Caco-2 (cell line): Measurements from ENCODE around the gene ADAMTS1. TPM values are rescaled to one million over a fixed set of nuclear protein-coding genes. Genes with fewer than 3 reads are reported as not detected.

Experiments
- BruUV-seq: library from RNA; stranded (reverse); fragments of 400-500 nt; replicated peaks from 2 replicates; lab custom pipeline; 2021; lab: Mats Ljungman, UMichigan
- CTCF ChIA-PET: fragments of 300-600 bp; sonication (Branson Sonifier 250); formaldehyde crosslinking; loops from one replicate; lab custom pipeline; 2022; ENCODE audit warnings: antibody characterized with exemption; lab: Charles Lee
- POLR2A ChIA-PET: fragments of 300-600 bp; sonication (Branson Sonifier 250); formaldehyde crosslinking; loops from one replicate; lab custom pipeline; 2022; ENCODE audit warnings: antibody characterized with exemption; lab: Charles Lee
- DNase-seq, 2 experiments: peaks; one replicate each; pipeline versions ENCODE4 v3.0.0 to v3.0.0-alpha.2; 2020 to 2022
- H3K27me3 ChIP-seq: replicated peaks from 2 replicates; pipeline ENCODE4 v1.6.0; 2011; ENCODE audit warnings: low read length; ENCODE audit not compliant: control insufficient read depth, insufficient read depth
- H3K36me3 ChIP-seq: 2 replicates; pipeline ENCODE4 v1.5.1; 2011; ENCODE audit warnings: low read length; ENCODE audit not compliant: control insufficient read depth, insufficient read depth
- H3K4me1 ChIP-seq: fragments of 250-450 bp; sonication (Bioruptor Pico); 2 replicates; pipeline ENCODE4 v1.5.1; 2020; ENCODE audit warnings: mild to moderate bottlenecking
- H3K4me3 ChIP-seq: 2 replicates; pipeline ENCODE4 v1.5.1; 2011; ENCODE audit warnings: low read depth, mild to moderate bottlenecking, control low read depth, low read length
- H3K9me3 ChIP-seq: fragments of 250-450 bp; sonication (Bioruptor Pico); 2 replicates; pipeline ENCODE4 v1.5.1; 2020; ENCODE audit warnings: mild to moderate bottlenecking, moderate library complexity
- H3K27ac Mint-ChIP-seq: one replicate; pipeline ENCODE4 v1.8.0; 2022; ENCODE audit warnings: mixed read lengths; ENCODE audit not compliant: unreplicated experiment
- H3K27me3 Mint-ChIP-seq: one replicate; pipeline ENCODE4 v1.8.0; 2022; ENCODE audit warnings: mixed read lengths; ENCODE audit not compliant: insufficient read depth, unreplicated experiment
- H3K36me3 Mint-ChIP-seq: one replicate; pipeline ENCODE4 v1.8.0; 2022; ENCODE audit warnings: mild to moderate bottlenecking, mixed read lengths; ENCODE audit not compliant: insufficient read depth, unreplicated experiment
- H3K4me1 Mint-ChIP-seq: one replicate; pipeline ENCODE4 v1.8.0; 2022; ENCODE audit warnings: low read depth, mixed read lengths; ENCODE audit not compliant: unreplicated experiment
- H3K4me3 Mint-ChIP-seq: one replicate; pipeline ENCODE4 v1.8.0; 2022; ENCODE audit warnings: mild to moderate bottlenecking, moderate library complexity, mixed read lengths; ENCODE audit not compliant: unreplicated experiment
- H3K9me3 Mint-ChIP-seq: one replicate; pipeline ENCODE4 v1.8.0; 2022; ENCODE audit warnings: mixed read lengths; ENCODE audit not compliant: unreplicated experiment
- CTCF ChIP-seq, 2 experiments: fragments of 200-600 bp in 1 of 2; IDR thresholded peaks; 1 replicate in 1 of 2; 2 replicates in 1 of 2; pipeline versions ENCODE4 v1.5.1 to v1.8.0; 2011 to 2022; ENCODE audit warnings: antibody characterized with exemption in 1 of 2, control low read depth in 1 of 2, inconsistent platforms in 1 of 2, low read depth in 1 of 2, low read length in 1 of 2, mild to moderate bottlenecking in 1 of 2, moderate library complexity in 1 of 2; ENCODE audit not compliant: insufficient read depth in 1 of 2, severe bottlenecking in 1 of 2, unreplicated experiment in 1 of 2
- intact Hi-C: fragments of 100-400 bp; cut with micrococcal nuclease; formaldehyde crosslinking; loops from one replicate; pipeline ENCODE4 v1.10.0; 2022; ENCODE audit not compliant: unreplicated experiment
- total RNA-seq: library from RNA; stranded (reverse); gene quantifications from 2 replicates; pipeline ENCODE4 v1.2.3, GENCODE V29; 2022

The ADAMTS1 gene
- total RNA-seq, 1 experiment from 2014 or later = not detected

GRCh38 chr21:26814386-26814785 is 30.8 kb downstream of the ADAMTS1 start:
- H3K36me3 Mint-ChIP-seq = no peaks in the 10 kb centered on the region
- Histone ChIP-seq H3K27me3 (no peaks in the 10 kb centered on the region), H3K9me3 (no peaks in the 10 kb centered on the region), H3K4me3 (no peak overlapping the region), H3K36me3 (no peaks in the 10 kb centered on the region), H3K4me1 (peaks cover 8% of the 10 kb centered on the region; the same call in 1 of the 2 replicates)
- no peaks in the 10 kb centered on the region for H3K27me3 Mint-ChIP-seq
- ChIA-PET CTCF (no interaction called here), POLR2A (no interaction called here)
- intact Hi-C loops = loop anchor here (10.0 kb wide), 1 partner anchor 80 kb away; no protein-coding TSS in a partner anchor
- no peak overlapping the region for H3K4me3 Mint-ChIP-seq
- H3K27ac Mint-ChIP-seq = peak overlapping the region; percentile 31
- H3K4me1 Mint-ChIP-seq = peaks cover 25% of the 10 kb centered on the region
- BruUV-seq = no TSS peak
- no peak for TF ChIP-seq CTCF (IDR thresholded peaks at IDR 0.05; ENCODE audit: insufficient read depth in 1 of 2, low read depth in 1 of 2, low read length in 1 of 2, severe bottlenecking in 1 of 2, unreplicated experiment in 1 of 2)
- H3K9me3 Mint-ChIP-seq = no peaks in the 10 kb centered on the region
- DNase-seq = peak in 1 of 2 experiments; percentile 4

GRCh38 chr21:26813426-26813998 is 31.7 kb downstream of the ADAMTS1 start:
- Histone ChIP-seq H3K9me3 (no peaks in the 10 kb centered on the region), H3K4me3 (no peak overlapping the region), H3K36me3 (no peaks in the 10 kb centered on the region), H3K27me3 (no peaks in the 10 kb centered on the region), H3K4me1 (peaks cover 8% of the 10 kb centered on the region; the same call in 1 of the 2 replicates)
- no peak for DNase-seq
- Mint-ChIP-seq H3K4me3 (no peak overlapping the region), H3K27me3 (no peaks in the 10 kb centered on the region), H3K36me3 (no peaks in the 10 kb centered on the region), H3K9me3 (no peaks in the 10 kb centered on the region), H3K27ac (no peak overlapping the region), H3K4me1 (peaks cover 25% of the 10 kb centered on the region)
- no peak for TF ChIP-seq CTCF (IDR thresholded peaks at IDR 0.05; ENCODE audit: insufficient read depth in 1 of 2, low read depth in 1 of 2, low read length in 1 of 2, severe bottlenecking in 1 of 2, unreplicated experiment in 1 of 2)
- POLR2A ChIA-PET = no interaction called here
- BruUV-seq = no TSS peak
- CTCF ChIA-PET = no interaction called here
- intact Hi-C loops = loop anchor here (10.0 kb wide), 1 partner anchor 79 kb away; no protein-coding TSS in a partner anchor

- ChIA-PET POLR2A (no interaction called here), CTCF (no interaction called here)
- no peak overlapping the region for H3K4me3 ChIP-seq
- no peak for TF ChIP-seq CTCF (IDR thresholded peaks at IDR 0.05; ENCODE audit: insufficient read depth in 1 of 2, low read depth in 1 of 2, low read length in 1 of 2, severe bottlenecking in 1 of 2, unreplicated experiment in 1 of 2)
- no peaks in the 10 kb centered on the region for H3K9me3 Mint-ChIP-seq
- H3K4me3 Mint-ChIP-seq = no peak overlapping the region
- H3K27me3 Mint-ChIP-seq = no peaks in the 10 kb centered on the region
- H3K27ac Mint-ChIP-seq = no peak overlapping the region
- H3K4me1 ChIP-seq = peaks cover 8% of the 10 kb centered on the region; the same call in 1 of the 2 replicates
- no peaks in the 10 kb centered on the region for H3K27me3 ChIP-seq
- H3K9me3 ChIP-seq = no peaks in the 10 kb centered on the region
- intact Hi-C loops = loop anchor here (10.0 kb wide), 1 partner anchor 77 kb away; no protein-coding TSS in a partner anchor
- DNase-seq = no peak
- no peaks in the 10 kb centered on the region for H3K36me3 ChIP-seq
- peaks cover 25% of the 10 kb centered on the region for H3K4me1 Mint-ChIP-seq
- H3K36me3 Mint-ChIP-seq = no peaks in the 10 kb centered on the region
- BruUV-seq = no TSS peak
Measured at GRCh38 chr21:26812173-26812572, 33.0 kb downstream of the ADAMTS1 start.
